ENCODE results near the gene TP53I11. TPM values are rescaled to one million over a fixed set of nuclear protein-coding genes. Genes with fewer than 3 reads are reported as not detected.

TP53I11 gene
- polyA plus RNA-seq, 3 donors: 11.0 to 13.2 (median 11.3) TPM

DNA sequence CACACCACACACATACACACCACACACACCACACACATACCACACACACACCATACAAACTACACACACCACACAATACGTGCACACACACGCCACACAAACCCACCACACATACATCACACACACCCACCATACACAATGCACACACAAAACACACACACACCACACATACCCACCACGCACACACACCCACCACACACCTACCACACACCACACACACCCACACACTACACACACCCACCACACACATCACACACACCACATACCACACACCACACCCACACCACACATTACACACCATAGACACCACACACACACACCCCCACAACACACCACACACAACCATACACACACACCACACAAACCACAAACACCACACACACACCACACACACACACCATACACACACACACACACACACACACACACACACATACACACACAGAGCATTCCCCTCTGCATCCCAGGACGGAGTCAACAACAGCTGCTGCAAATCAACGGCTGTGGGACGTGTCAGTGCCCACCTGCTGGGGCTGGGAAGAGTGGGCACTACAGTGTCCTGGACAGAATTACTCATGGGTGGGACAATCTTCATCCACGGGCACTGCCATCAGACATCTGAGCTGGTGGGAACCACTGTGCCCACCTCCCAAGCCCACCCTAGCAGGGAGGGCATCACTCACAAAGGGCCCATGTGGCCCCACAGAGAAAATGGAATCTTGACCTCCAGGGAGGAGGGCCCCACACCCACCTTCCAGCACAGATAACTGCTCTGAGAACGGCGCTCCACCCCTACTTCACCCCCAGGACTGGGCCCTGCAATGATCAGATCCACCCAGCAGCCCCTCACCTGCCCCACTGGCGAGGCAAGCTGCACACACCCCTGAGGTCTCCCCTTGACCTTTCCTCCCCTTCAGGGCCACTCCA, 8.4 kb downstream of the TP53I11 start:
- Mint-ChIP-seq H3K36me3 (peaks cover 30 to 31% of the 10 kb centered on the region in 2 donors), H3K9me3 (peaks cover 0 to 3% (median 0%) of the 10 kb centered on the region in 7 donors), H3K4me1 (peaks cover 60% of the 10 kb centered on the region), H3K4me3 (peak overlapping the region in 1 of 2 donors; percentile 76), H3K27me3 (ENCODE audit: low read depth in 3 of 3) (peaks cover 2 to 5% (median 5%) of the 10 kb centered on the region in 3 donors), H3K27ac (peak overlapping the region in 4 of 7 donors; percentile 60 to 82 (median 72))
- H3K4me2 ChIP-seq (replicated peaks; ENCODE audit: extremely low read depth, low read length, poor library complexity, severe bottlenecking): peak overlapping the region; percentile 45
- no peaks in the 10 kb centered on the region for H3K27me3 ChIP-seq (ENCODE audit: control insufficient read depth in 2 of 2, insufficient read depth in 2 of 2, low read length in 2 of 2)
- no peak overlapping the region for H3K27ac ChIP-seq (ENCODE audit: low read depth in 1 of 2, low read length in 2 of 2)
- H3K4me1 ChIP-seq (ENCODE audit: control insufficient read depth in 1 of 2, insufficient read depth in 2 of 2, low read length in 2 of 2): peaks cover 33 to 49% of the 10 kb centered on the region in 2 donors
- H3K79me2 ChIP-seq (ENCODE audit: insufficient read depth, low read length): no peaks in the 10 kb centered on the region
- TF ChIP-seq, protein P1, sequence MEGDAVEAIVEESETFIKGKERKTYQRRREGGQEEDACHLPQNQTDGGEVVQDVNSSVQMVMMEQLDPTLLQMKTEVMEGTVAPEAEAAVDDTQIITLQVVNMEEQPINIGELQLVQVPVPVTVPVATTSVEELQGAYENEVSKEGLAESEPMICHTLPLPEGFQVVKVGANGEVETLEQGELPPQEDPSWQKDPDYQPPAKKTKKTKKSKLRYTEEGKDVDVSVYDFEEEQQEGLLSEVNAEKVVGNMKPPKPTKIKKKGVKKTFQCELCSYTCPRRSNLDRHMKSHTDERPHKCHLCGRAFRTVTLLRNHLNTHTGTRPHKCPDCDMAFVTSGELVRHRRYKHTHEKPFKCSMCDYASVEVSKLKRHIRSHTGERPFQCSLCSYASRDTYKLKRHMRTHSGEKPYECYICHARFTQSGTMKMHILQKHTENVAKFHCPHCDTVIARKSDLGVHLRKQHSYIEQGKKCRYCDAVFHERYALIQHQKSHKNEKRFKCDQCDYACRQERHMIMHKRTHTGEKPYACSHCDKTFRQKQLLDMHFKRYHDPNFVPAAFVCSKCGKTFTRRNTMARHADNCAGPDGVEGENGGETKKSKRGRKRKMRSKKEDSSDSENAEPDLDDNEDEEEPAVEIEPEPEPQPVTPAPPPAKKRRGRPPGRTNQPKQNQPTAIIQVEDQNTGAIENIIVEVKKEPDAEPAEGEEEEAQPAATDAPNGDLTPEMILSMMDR (IDR thresholded peaks at IDR 0.05): no peak
- peak overlapping the region in 1 of 3 experiments; percentile 32 for H3K4me3 ChIP-seq (replicated peaks in 1 of 3; ENCODE audit: low read depth in 2 of 3, low read length in 3 of 3)
- H2AFZ ChIP-seq (ENCODE audit: insufficient read depth, low read depth, low read length, poor library complexity, severe bottlenecking): no peak overlapping the region
- H3K9ac ChIP-seq (ENCODE audit: insufficient read depth, low read length, poor library complexity, severe bottlenecking): no peak overlapping the region
- 88% methylated on average over 6 of the region's 10 CpGs for WGBS (ENCODE audit: insufficient coverage)
- H3K9me3 ChIP-seq (replicated peaks in 1 of 2; ENCODE audit: control insufficient read depth in 1 of 2, insufficient read depth in 1 of 2, low read length in 2 of 2): no peaks in the 10 kb centered on the region
- intact Hi-C loops (cut with micrococcal nuclease): loop anchor here in 1 of 2 donors (10.0 kb wide), 1 partner anchor 393 kb away; no protein-coding TSS in a partner anchor
- H3K36me3 ChIP-seq (replicated peaks in 1 of 2; ENCODE audit: control insufficient read depth in 1 of 2, insufficient read depth in 2 of 2, low read length in 2 of 2): peaks cover 0 to 10% of the 10 kb centered on the region in 2 donors
- no peak for DNase-seq
- peaks cover 66% of the 10 kb centered on the region for H4K20me1 ChIP-seq (ENCODE audit: insufficient read depth, low read length)

DNA sequence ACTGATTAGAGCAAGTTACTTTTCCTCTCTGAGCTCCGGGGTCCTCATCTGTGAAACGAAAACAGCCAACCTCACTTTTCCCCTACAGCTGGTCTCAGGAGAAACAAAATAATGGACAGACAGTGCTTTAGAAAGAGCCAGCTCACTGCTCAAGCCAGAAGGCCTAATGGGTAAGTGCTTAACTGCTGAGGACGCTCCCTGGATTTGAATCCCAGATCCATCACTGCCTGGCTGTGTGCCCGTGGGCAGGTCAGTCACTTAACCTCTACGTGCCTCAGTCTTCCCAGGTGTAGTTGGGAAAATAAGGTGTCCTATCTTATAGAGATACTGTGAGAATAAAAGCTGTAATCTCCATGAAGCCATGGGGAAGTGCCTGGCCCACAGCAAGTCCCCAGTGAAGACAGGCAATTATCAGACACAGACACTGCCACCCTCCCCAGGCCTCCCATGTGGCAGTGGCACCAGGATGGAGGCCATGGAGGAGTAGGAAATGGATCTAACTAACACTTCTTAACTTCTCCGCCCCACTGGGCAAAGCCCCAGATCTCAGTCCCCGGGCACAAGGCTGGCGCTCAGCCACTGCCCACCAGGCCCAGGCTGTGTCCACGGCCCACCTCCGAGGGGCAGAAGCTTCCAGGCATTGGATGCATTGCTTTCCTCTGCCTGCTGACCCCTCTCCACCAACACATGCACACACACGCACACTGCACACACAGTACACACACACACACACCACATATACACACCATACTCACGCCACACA, 9.2 kb downstream of the TP53I11 start:
- Histone ChIP-seq H4K20me1 (ENCODE audit: insufficient read depth, low read length) (peaks cover 68% of the 10 kb centered on the region), H3K27ac (ENCODE audit: low read depth in 1 of 2, low read length in 2 of 2) (no peak overlapping the region), H3K27me3 (ENCODE audit: control insufficient read depth in 2 of 2, insufficient read depth in 2 of 2, low read length in 2 of 2) (no peaks in the 10 kb centered on the region), H3K9me3 (replicated peaks in 1 of 2; ENCODE audit: control insufficient read depth in 1 of 2, insufficient read depth in 1 of 2, low read length in 2 of 2) (no peaks in the 10 kb centered on the region), H3K4me3 (replicated peaks in 1 of 3; ENCODE audit: low read depth in 2 of 3, low read length in 3 of 3) (no peak overlapping the region), H3K36me3 (replicated peaks in 1 of 2; ENCODE audit: control insufficient read depth in 1 of 2, insufficient read depth in 2 of 2, low read length in 2 of 2) (peaks cover 0 to 11% of the 10 kb centered on the region in 2 donors), H3K4me2 (replicated peaks; ENCODE audit: extremely low read depth, low read length, poor library complexity, severe bottlenecking) (no peak overlapping the region), H3K4me1 (ENCODE audit: control insufficient read depth in 1 of 2, insufficient read depth in 2 of 2, low read length in 2 of 2) (peaks cover 33 to 49% of the 10 kb centered on the region in 2 donors), H3K79me2 (ENCODE audit: insufficient read depth, low read length) (no peaks in the 10 kb centered on the region), H3K9ac (ENCODE audit: insufficient read depth, low read length, poor library complexity, severe bottlenecking) (no peak overlapping the region), H2AFZ (ENCODE audit: insufficient read depth, low read depth, low read length, poor library complexity, severe bottlenecking) (no peak overlapping the region)
- Mint-ChIP-seq H3K4me3 (no peak overlapping the region), H3K4me1 (peaks cover 57% of the 10 kb centered on the region), H3K36me3 (peaks cover 23 to 35% of the 10 kb centered on the region in 2 donors), H3K9me3 (peaks cover 0 to 3% (median 0%) of the 10 kb centered on the region in 7 donors), H3K27ac (peak overlapping the region in 2 of 7 donors; percentile 60 to 65), H3K27me3 (ENCODE audit: low read depth in 3 of 3) (peaks cover 2 to 5% (median 5%) of the 10 kb centered on the region in 3 donors)
- TF ChIP-seq, protein P1 (IDR thresholded peaks at IDR 0.05): no peak
- intact Hi-C loops (cut with micrococcal nuclease): loop anchor here in 1 of 2 donors (10.0 kb wide), 1 partner anchor 393 kb away; no protein-coding TSS in a partner anchor
- no peak for DNase-seq
- WGBS (ENCODE audit: insufficient coverage): 89% methylated on average over 10 of the region's 12 CpGs
